SHP77 (cell line): ENCODE data around the gene OGA.
A peak's percentile ranks its signal among the peaks of the same experiment; 100 is the strongest.
"Not testable (repeated sequence)": the region's sequence is repeated elsewhere in the genome, so short reads cannot be mapped to it uniquely, and the experiment has no call there.

Experiments used
- DNase-seq, 2 experiments: peaks; one replicate each; lab custom pipeline; 2025; lab: John Stamatoyannopoulos, UW

The OGA gene

DNA sequence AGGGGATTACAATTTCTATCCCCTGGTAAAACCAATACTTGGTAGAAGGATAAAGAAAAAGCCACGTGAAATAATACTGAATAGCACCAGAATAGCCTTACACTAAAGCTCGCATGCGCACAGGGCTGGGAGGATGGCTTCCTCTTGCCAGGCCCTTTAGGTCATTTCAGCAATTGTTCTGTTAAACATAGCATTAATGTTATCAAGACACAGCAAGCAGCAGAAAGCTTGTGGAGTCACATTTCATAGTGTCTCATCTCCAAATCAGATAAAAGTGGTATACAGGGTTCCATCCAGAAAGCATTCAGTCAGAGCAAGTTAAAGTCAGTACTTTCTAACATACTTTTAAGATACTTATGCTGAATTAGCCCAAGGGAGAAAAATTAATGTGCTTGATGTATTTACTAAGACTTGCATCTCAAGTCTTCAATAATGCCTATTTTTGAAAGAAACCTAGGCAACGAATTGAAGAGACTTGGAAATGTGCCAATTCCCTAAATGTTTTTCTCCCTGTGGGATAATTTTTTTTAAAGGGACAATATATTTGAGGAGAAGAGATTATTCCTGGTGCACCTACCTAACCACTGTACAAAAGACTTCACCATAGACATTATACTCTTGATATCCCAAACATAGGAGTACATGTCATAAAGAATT, 20.7 kb downstream of the OGA start:
- DNase-seq, result no peak

DNA sequence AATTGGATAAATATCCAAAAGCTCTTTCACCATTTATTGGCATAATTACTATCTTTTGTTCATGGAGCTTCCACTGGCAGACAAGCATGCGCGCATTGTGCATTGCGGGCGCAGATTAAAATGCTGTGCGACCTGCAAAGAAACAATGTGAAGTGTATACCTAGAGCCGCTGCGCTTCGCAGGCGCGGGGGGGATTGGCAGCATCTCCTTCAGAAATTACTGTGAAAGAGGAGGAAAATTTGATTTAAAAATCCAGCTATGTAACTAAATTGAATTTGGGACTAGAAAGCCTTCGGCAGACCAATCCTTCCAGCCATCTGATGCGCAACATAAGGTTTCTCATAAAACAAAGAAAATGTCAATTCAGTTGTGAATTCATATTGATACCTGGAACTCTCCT, 24.7 kb downstream of the OGA start:
- no peak for DNase-seq

DNA sequence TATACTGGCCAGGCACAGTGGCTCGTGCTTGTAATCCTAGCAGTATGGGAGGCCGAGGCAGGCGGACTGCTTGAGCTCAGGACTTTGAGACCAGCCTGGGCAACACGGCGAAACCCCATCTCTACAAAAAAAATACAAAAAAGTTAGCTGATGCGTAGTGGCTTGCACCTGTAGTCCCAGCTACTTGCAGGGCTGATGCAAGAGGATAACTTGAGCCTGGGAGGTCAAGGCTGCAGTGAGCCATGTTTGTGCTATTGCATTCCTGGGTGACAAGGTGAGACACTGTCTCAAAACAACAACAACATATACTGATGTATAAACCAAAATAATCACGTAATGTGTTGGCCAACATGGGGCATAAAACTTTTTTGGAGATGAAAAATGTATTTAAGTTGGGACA, 28.6 kb downstream of the OGA start:
- no peak for DNase-seq

- DNase-seq, result not testable (repeated sequence)
These were observed 29.0 kb downstream of the OGA start for GRCh38 chr10:101789231-101789630.

DNA sequence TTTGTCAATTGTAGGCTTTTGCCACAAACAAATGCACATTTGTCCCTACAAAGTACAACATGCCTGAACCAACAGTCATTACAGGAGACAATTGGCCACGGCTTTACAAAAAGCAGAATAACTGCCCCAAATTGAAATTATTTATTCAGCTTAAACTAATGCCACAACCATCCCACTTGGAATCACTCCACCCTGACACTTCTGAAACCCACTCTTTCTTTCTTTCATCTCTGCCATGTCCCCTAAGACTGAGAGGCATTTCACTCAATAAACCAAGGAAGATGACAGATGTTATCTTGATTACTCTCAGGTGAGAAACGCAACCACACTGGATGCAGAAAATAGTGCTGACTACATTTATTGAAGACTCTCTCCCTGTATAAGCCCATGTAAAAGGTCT, 32.4 kb downstream of the OGA start:
- no peak for DNase-seq

GRCh38 chr10:101784558-101784957, 33.7 kb downstream of the OGA start:
- DNase-seq, result no peak

GRCh38 chr10:101783736-101784118, 34.5 kb downstream of the OGA start:
- no peak for DNase-seq

- DNase-seq, result peak; percentile 86 to 89
These were observed 35.2 kb downstream of the OGA start, which contains the start of gene NPM3 for GRCh38 chr10:101782811-101783735. NPM3 (minus strand) TSS chr10:101783446; CDS start chr10:101783390, 56 bp downstream.

GRCh38 chr10:101781984-101782810, 36.0 kb downstream of the OGA start:
- no peak for DNase-seq

DNA sequence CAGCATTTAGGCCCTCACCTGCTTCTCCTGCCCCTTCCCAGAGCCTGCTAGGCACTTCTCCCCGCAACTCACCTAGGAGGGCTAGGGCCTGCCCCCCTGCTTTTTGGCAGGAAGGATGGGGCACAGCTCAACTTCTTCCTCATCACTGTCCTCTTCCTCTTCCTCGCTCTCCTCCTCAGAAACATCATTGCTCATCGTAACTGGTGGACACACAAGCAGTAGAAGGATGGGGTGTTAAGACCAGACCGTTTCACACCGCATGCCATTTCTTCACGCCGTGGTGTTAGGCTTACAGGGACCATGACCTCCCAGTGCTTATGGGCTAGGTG, 36.6 kb downstream of the OGA start:
- no peak for DNase-seq

DNA sequence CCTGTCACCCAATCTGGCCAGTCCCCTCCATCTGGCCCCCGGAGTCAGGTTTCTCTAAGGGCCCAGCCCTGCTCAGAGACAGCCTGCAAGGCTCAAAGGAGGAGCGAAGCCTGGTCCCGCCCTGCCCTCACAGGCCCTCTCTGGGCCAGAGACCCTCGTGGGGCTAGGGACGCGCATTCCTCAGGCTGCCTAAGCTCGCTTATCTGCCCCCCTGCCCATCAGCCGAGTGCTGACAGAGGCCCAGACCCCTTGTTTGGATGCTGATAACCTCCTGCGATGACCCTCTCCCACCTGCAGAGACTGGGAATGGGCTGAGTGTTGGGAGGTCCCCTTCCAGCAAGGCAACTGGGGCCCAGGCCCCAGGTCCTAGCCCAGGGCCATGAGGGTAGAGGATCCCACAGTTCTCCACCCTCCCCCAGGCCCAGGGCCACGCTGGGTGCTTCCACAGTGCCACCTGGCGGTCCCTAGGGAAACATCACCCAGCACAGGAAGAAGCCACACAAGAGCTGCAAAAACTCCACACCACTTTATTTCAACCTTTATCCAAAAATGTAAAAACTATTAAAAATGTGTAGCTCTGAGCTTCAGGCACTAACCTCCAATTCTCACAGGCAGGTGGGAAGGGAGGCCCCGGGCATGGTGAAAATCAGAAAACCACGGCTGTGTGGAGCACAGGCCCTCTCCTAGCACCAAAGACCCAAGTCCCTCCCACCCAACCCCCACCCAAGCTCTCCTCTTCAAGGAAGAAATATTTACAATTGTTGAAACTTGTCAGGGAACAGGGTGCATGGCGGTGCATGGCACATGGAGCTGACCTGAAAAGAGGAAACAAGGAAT, 37.2 kb downstream of the OGA start:
- peak; percentile 19 to 40 for DNase-seq

GRCh38 chr10:101780187-101780817, 37.9 kb downstream of the OGA start:
- no peak for DNase-seq

DNA sequence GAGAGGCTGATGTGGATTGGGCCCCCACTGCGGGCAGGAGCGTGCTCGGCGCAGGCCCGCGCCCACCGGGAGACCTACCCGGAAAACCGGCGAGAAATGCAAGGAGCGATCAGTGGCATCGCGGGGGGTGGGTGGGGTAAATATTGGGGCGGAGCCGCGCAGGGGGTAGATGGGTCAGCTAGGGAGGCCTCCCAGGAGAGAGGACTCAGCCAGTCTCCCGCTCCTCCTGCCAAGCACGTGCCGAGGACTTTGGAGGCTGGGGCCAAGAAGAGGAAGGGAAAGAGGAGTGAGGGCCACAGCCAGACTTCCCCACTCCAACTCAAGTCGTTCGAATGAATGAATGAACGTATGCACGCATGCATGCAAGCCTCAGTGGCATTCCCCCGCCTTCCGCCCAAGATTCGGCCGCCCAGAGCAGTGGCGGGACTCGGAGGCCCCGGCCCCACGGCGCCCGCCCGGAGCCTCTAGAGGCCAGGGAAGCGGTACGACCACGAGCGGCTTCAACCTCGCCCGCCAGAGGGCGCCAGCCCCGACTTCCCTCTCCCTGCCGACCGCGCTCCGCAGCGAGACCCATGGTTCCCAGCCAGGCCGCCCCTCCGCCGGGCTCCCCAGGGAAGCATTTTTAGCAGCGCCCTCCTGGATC, 38.6 kb downstream of the OGA start:
- no peak for DNase-seq

DNA sequence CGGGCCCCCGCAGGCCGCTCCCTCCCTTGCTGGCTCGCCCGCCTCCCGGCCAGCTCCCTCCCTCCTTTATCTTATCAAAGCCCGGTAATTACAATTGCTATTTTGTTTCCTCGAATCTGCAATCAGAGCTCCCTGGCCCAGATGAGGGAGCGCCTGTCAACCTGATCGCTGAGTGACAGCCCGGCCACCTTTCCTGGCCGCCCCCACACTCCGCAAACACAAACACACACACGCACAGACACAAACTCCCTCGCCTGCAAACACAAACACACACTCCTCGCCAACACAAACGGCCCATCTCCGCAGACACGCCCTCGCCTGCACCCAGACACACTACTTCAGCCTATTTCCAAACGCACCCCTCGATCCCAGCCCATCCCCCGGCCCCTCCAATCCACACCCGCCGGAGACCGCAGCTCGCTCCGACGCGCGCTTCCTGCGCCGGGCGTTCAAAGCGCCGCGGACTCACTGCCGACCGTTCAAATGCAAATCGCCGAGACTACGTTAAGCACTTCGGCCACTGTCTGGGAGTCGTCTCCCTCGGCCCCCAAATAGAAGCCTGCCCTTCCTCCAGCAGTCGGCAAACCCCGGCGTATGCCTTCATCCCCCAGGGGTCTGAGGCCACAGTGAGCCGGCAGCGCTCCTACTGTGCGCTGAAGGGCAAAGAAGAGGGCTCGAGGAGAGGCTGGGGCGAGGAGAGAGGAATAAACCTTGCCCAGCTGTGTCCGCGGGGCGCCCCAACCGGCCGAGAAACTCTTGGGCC, 39.3 kb downstream of the OGA start:
- DNase-seq, result no peak

DNA sequence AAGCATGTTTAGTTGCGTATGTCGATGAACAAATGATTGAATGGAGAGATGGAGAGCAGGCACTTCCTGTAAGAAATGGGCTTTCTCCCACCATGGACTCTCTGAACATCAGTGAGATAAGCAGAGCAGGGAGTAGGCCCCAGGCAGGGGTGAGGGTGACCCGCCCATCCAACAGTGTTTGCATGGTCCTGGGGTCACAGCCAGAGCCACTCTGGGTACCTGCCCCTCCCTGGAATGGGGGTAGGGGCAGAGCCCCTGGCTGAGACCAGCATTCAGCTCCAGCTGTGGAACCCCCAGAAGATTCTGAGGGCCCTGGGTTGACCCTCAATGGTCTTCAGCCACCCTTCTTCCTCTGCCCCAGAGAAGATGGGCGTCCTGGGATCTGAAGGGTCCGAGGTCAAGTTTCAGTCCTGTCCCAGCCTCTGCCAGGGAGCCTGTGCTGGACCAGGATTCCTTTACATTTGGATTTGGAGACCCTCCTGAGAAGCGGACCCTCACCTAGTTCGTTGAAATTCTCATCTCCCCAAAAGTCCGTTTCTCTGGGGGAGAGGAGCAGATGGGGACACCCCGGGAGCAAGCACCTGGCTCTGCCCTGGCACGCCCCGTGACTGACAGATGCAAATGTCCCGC, 40.0 kb downstream of the OGA start:
- no peak for DNase-seq

- no peak for DNase-seq
These were observed 40.6 kb downstream of the OGA start for GRCh38 chr10:101777619-101778145.

DNA sequence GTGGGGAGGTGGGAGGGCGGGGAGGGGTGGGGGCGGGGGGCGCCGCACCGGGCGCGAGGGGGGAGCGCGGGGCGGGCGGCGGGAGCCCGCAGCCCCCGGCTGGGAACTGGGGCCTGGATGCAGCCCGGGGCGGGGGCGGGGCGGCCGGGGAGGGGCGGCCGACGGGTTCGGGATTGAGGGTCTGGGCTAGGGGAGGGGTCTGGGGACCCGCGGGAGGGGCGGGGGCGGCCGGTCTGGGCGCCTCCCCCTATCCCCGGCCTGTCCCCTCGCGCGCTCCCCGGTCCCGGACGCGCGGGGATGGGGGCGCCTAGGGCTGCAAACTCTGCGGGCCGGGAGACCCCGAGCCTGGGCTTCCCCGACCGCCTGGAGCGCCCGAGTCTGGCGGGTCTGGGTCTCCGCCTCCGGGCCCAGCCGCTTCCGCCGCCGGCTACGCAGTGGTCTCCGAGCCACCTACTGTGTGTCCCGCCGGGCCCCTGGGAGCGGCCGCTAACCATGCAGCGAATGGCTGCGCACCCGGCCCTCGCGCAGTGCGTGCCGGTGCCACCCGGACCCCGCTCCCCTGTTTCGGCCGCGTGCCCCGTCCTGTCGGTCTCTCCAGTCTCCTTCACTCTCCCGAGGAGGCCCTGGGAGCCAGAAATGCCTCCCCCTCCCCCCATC, 42.0 kb downstream of the OGA start:
- no peak for DNase-seq

- DNase-seq, result no peak
These were observed 42.7 kb downstream of the OGA start, which contains the start of gene FGF8 for GRCh38 chr10:101775273-101776160. FGF8 (minus strand) TSS chr10:101776114; CDS start chr10:101775900, 214 bp downstream.
